OCI-LY7 (cell line): ENCODE measurements around the gene RPS6KA3.

ENCODE experiments used
- CTCF ChIP-seq: fragments of 200-600 bp; sonication (generic); conservative IDR thresholded peaks from 2 replicates; pipeline ENCODE4 v1.5.1; 2014; ENCODE audit warnings: mild to moderate bottlenecking, antibody characterized with exemption, low read length, moderate library complexity, mixed read lengths
- EZH2phosphoT487 ChIP-seq: fragments of 200-600 bp; sonication (generic); IDR thresholded peaks from 2 replicates; pipeline ENCODE4 v1.6.1; 2018; ENCODE audit warnings: low read depth, borderline replicate concordance, mild to moderate bottlenecking, mixed run types, antibody characterized with exemption, low read length, moderate library complexity, mixed read lengths

GRCh38 chrX:20143561-20143960, 123.1 kb downstream of the RPS6KA3 start:
- TF ChIP-seq CTCF (no peak), EZH2phosphoT487 (no peak)
